Activated T-cell treated with anti-CD3 and anti-CD28 coated beads, Interleukin-2, amount 50 U/mL, for 24 hours (primary cell): ENCODE results near the gene JPH2.
A peak's percentile ranks its signal among the peaks of the same experiment; 100 is the strongest.
"Not testable (repeated sequence)": the region's sequence is repeated elsewhere in the genome, so short reads cannot be mapped to it uniquely, and the experiment has no call there.

Experiments used
- DNase-seq: peaks from one replicate; pipeline ENCODE4 v3.0.0-alpha.2; 2020
- H3K27ac Mint-ChIP-seq: 2 replicates; pipeline ENCODE4 v1.8.0; 2020; ENCODE audit warnings: mild to moderate bottlenecking, mixed read lengths
- H3K27me3 Mint-ChIP-seq: 2 replicates; pipeline ENCODE4 v1.8.0; 2020; ENCODE audit warnings: mixed read lengths
- H3K36me3 Mint-ChIP-seq: 2 replicates; pipeline ENCODE4 v1.8.0; 2020; ENCODE audit warnings: low read depth, mixed read lengths
- H3K4me1 Mint-ChIP-seq: 2 replicates; pipeline ENCODE4 v1.8.0; 2020; ENCODE audit warnings: low read depth, mixed read lengths
- H3K4me3 Mint-ChIP-seq: 2 replicates; pipeline ENCODE4 v1.8.0; 2020; ENCODE audit warnings: mild to moderate bottlenecking, moderate library complexity, mixed read lengths
- H3K9me3 Mint-ChIP-seq: 2 replicates; pipeline ENCODE4 v1.8.0; 2020; ENCODE audit warnings: mixed read lengths

JPH2 gene

DNA sequence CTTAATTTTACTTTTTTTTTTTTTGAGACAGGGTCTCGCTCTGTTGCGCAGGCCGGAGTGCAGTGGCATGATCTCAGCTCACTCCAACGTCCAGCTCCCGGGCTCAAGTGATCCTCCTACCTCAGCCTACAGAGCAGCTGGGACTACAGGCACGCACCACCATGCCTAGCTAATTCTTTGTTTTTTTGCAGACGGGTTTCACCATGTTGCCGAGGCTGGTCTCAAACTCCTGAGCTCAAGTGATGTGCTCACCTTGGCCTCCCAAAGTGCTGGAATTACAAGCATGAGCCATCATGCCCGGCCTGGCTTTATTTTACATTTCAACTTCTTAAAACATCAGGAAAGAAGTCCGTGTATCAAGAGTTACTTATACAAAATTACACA lies 17.8 kb upstream of the JPH2 start:
- H3K9me3 Mint-ChIP-seq = no peaks in the 10 kb centered on the region
- peak overlapping the region; percentile 18 for H3K27ac Mint-ChIP-seq
- H3K4me3 Mint-ChIP-seq = no peak overlapping the region
- no peaks in the 10 kb centered on the region for H3K27me3 Mint-ChIP-seq
- H3K36me3 Mint-ChIP-seq = peaks cover 74% of the 10 kb centered on the region
- no peak for DNase-seq
- H3K4me1 Mint-ChIP-seq = peaks cover 66% of the 10 kb centered on the region

DNA sequence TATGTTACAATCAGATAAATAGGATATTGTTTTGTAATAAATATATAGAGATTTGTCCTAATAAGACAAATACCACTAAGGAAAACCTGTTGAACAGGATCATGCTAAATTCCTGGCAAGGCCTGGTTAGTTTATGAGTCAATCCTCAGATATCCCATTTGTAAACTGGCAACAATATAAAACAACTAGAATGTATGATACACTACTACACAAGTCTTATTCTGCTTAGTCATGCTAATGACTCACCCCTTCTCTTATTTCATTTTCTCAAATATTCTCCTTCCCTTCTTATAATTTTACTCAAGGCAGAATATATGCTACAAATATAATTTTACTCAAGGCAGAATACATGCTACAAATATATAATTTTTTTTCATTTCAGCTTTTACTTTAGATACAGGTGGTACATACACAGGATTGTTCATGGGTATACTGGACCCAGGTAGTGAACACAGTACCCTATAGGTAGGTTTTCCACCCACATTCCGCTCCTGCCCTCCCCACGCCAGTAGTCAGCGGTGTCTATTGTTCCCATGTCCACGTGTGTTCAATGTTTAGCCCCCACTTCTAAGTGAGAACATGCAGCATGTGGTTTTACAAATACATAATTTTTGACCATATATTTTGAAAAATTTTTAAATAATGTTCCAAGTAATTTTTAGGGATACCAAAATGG lies 17.3 kb upstream of the JPH2 start:
- Mint-ChIP-seq H3K4me3 (no peak overlapping the region), H3K27ac (peak overlapping the region; percentile 73), H3K4me1 (peaks cover 66% of the 10 kb centered on the region), H3K36me3 (peaks cover 76% of the 10 kb centered on the region), H3K27me3 (no peaks in the 10 kb centered on the region), H3K9me3 (no peaks in the 10 kb centered on the region)
- no peak for DNase-seq

DNA sequence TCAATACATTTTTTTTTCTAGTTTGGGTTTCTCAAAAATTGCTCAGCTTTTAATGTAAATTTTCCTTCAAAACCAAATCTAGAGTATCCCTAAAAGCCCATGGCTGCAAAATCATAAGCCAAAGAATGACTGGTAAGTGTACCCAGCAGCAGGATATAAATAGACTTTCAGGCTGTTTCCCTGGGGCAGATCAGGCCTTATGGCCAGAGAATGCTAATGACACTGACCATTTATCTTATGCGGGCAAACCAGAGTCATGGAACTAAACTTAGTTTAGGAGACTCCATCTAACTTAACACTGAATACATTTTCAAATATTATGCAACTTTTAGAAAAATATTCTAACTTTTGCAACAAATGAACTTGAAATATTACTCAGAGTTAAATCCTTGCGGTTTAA lies 16.2 kb upstream of the JPH2 start:
- Mint-ChIP-seq H3K27me3 (no peaks in the 10 kb centered on the region), H3K4me1 (peaks cover 61% of the 10 kb centered on the region), H3K9me3 (no peaks in the 10 kb centered on the region), H3K4me3 (no peak overlapping the region), H3K27ac (no peak overlapping the region), H3K36me3 (peaks cover 84% of the 10 kb centered on the region)
- DNase-seq = no peak

DNA sequence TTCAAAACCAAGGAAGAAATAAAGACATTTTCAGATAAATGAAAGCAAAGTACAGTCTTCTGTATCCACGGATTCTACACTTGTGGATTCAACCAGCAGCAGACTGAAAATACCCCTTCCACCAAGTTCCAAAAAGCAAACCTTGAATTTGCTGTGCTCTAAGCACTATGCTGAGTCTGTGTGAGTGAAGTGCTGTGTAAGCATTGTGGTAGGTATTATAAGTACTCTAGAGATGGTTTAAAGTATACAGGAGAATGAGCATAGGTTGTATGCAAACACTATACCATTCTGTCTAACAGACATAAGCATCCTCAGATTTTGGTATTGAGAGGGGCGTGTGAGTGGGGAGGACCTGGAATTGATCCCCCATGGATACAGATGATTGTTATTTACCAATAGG lies 14.0 kb upstream of the JPH2 start:
- no peak overlapping the region for H3K4me3 Mint-ChIP-seq
- H3K27ac Mint-ChIP-seq = no peak overlapping the region
- peaks cover 90% of the 10 kb centered on the region for H3K36me3 Mint-ChIP-seq
- no peaks in the 10 kb centered on the region for H3K27me3 Mint-ChIP-seq
- H3K4me1 Mint-ChIP-seq = peaks cover 42% of the 10 kb centered on the region
- no peaks in the 10 kb centered on the region for H3K9me3 Mint-ChIP-seq
- DNase-seq = no peak

DNA sequence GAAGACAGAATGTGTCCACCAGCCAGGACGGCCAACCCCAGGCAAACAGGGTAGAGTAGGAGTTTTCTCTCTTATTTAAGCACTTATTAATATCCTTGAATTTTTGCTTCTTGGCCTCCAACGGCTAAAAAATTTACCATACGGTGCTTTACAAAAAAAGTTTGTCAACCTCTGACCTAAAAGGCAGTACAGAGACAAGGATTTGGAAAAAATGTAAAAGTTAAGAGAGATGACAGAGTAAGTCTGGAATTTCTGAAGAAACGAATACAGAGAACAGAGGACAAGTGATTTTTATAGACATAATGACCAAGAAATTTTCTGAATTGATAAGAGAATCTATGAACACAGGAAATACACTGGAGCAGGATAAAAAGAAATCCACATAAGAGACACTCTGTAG lies 13.4 kb upstream of the JPH2 start:
- H3K4me3 Mint-ChIP-seq = no peak overlapping the region
- H3K4me1 Mint-ChIP-seq = peaks cover 42% of the 10 kb centered on the region
- no peak for DNase-seq
- H3K9me3 Mint-ChIP-seq = no peaks in the 10 kb centered on the region
- no peaks in the 10 kb centered on the region for H3K27me3 Mint-ChIP-seq
- H3K36me3 Mint-ChIP-seq = peaks cover 92% of the 10 kb centered on the region
- no peak overlapping the region for H3K27ac Mint-ChIP-seq

DNA sequence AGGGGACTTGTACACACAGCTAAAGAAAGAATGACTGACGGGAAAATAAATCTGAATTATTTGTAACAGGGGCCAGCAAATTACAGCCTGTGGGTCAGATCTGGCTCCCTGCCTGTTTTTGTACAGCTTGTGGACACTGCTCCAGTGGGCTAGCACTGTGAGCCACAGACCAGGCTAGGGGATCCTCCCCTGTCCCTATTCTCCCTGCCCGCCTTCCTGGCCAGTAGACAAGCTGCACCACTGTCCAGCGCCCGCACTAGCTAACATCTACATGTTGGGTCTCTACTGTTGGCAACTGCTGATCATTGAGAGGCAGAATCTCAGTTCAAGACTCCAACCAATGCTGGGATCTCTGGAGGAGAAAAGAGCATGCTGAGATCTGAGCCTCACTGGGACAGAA lies 12.9 kb upstream of the JPH2 start:
- Mint-ChIP-seq H3K4me1 (peaks cover 40% of the 10 kb centered on the region), H3K27me3 (no peaks in the 10 kb centered on the region), H3K27ac (peak overlapping the region; percentile 58), H3K9me3 (no peaks in the 10 kb centered on the region), H3K36me3 (peaks cover 87% of the 10 kb centered on the region), H3K4me3 (no peak overlapping the region)
- DNase-seq = no peak

DNA sequence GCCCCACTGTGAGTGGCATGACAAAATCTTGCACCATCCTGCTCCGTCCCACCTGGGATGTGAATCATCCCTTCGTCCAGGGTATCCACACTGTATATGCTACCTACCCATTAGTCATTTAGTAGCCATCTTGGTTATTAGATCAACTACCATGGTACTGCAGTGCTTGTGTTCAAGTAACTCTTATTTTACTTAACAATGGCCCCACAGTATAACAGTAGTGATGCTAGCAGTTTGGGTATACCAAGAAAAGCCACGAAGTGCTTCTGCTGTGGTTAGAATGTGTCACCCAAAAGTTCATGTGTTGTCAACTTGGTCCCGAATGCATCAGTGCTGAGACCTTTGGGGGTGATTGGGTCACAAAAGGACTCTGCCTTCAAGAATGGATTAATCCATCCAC lies 11.9 kb upstream of the JPH2 start:
- Mint-ChIP-seq H3K27ac (peak overlapping the region; percentile 88), H3K9me3 (no peaks in the 10 kb centered on the region), H3K4me3 (no peak overlapping the region), H3K36me3 (peaks cover 78% of the 10 kb centered on the region), H3K27me3 (no peaks in the 10 kb centered on the region), H3K4me1 (peaks cover 32% of the 10 kb centered on the region)
- no peak for DNase-seq

DNA sequence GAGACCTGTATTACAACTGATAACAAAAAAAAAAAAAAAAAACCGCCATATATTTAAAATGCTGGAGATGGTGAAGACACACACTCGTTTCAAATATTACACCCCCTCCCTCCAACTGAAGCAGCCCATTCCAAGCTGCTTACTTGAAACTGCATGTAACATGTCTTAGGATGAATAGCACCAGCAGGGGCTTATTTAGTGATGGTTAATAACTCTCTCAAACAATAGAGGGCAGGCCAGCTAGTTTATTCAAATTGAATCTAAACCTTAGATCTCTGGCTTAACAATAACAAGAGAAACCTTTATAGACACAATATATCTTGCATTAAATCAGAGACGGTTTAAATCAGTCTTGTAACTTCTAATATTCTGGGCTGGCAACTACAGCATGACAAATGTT lies 9.3 kb upstream of the JPH2 start:
- Mint-ChIP-seq H3K4me1 (peaks cover 19% of the 10 kb centered on the region), H3K27me3 (no peaks in the 10 kb centered on the region), H3K9me3 (no peaks in the 10 kb centered on the region), H3K27ac (no peak overlapping the region), H3K4me3 (no peak overlapping the region), H3K36me3 (peaks cover 54% of the 10 kb centered on the region)
- no peak for DNase-seq

DNA sequence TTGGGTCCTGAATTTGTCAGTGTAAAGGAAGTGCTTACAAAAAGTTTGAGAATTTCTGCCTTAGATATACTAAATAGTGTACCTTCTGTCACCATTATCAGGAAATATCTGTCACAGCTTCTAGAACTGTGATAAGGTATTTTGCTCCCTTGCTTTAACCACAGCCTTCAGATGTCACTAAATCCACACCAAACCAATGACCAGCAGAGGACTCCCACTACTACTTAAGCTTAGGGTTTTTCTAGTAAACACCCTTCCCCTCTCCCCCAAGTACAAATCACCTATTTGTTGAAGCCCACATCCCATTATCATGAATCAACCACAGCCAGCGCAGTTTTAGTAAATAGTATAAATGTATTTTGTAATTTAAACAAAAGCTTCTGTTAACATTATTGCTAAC lies 8.6 kb upstream of the JPH2 start:
- peaks cover 18% of the 10 kb centered on the region for H3K4me1 Mint-ChIP-seq
- DNase-seq = no peak
- no peaks in the 10 kb centered on the region for H3K9me3 Mint-ChIP-seq
- peaks cover 2% of the 10 kb centered on the region for H3K27me3 Mint-ChIP-seq
- H3K27ac Mint-ChIP-seq = peak overlapping the region; percentile 8
- peaks cover 47% of the 10 kb centered on the region for H3K36me3 Mint-ChIP-seq
- H3K4me3 Mint-ChIP-seq = no peak overlapping the region

DNA sequence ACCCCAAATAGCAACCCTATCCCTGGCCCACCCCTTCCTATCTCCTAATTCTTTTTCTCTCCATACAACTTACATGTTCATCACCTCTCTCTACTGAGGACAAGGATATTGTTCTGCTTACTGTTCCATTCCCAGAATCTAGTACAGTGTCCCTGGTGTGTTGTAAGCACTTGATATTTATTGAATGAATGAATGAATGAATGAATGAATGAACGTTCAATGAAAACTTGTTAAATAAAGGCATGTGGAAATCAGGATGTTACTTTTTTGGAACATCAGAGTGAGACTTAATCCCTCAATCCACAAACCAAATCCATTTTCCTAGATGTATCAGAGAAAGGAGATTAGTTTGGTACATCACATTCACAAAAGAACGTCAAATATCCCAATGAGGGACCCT lies 6.8 kb upstream of the JPH2 start:
- H3K4me1 Mint-ChIP-seq = peaks cover 1% of the 10 kb centered on the region
- H3K9me3 Mint-ChIP-seq = no peaks in the 10 kb centered on the region
- H3K27me3 Mint-ChIP-seq = peaks cover 10% of the 10 kb centered on the region
- no peak for DNase-seq
- no peak overlapping the region for H3K27ac Mint-ChIP-seq
- H3K4me3 Mint-ChIP-seq = no peak overlapping the region
- H3K36me3 Mint-ChIP-seq = peaks cover 29% of the 10 kb centered on the region

DNA sequence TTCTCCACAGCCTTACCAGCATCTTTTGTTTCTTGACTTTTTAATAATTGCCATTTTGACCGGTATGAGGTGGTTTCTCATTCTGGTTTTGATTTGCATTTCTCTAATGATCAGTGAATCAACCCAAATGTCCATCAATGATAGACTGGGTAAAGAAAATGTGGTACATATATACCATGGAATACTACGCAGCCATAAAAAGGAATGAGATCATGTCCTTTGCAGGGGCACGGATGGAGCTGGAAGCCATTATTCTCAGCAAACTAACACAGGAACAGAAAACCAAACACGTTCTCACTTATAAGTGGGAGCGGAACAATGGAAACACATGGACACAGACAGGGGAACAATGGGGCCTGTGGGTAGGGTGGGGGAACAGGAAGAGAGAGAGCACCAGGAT lies 4.7 kb upstream of the JPH2 start:
- H3K27ac Mint-ChIP-seq, H3K4me1 Mint-ChIP-seq, DNase-seq, H3K9me3 Mint-ChIP-seq, H3K4me3 Mint-ChIP-seq: not testable (repeated sequence)
- H3K36me3 Mint-ChIP-seq = peaks cover 12% of the 10 kb centered on the region
- peaks cover 29% of the 10 kb centered on the region for H3K27me3 Mint-ChIP-seq

DNA sequence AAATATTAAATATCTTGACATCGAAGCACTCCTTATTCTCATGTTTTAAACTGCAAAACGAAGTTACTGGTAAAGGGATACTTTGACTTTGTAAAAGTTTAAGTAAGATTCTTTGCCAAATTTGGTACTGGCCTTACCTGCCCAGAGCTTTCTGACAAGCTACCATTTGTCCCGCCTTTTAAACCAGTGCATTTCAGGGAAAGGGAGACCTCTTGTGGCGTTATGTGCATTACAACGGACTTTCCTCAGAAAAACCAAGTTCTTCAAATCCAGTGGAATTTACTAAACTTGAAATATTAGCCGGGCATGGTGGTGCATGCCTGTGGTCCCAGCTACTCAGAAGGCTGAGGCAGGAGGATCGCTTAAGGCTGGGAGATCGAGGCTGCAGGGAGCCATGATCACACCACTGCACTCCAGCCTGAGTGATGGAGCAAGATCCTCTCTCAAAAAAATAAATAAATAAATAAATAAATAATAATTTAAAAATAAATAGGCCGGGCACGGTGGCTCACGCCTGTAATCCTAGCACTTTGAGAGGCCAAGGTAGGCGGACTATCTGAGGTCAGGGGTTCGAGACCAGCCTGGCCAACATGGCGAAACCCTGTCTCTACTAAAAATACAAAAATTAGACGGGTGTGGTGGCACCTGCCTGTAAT lies 3.3 kb upstream of the JPH2 start:
- peaks cover 42% of the 10 kb centered on the region for H3K27me3 Mint-ChIP-seq
- not testable (repeated sequence) for H3K27ac Mint-ChIP-seq, H3K4me3 Mint-ChIP-seq, H3K9me3 Mint-ChIP-seq, H3K36me3 Mint-ChIP-seq, H3K4me1 Mint-ChIP-seq
- peak; percentile 38 for DNase-seq

DNA sequence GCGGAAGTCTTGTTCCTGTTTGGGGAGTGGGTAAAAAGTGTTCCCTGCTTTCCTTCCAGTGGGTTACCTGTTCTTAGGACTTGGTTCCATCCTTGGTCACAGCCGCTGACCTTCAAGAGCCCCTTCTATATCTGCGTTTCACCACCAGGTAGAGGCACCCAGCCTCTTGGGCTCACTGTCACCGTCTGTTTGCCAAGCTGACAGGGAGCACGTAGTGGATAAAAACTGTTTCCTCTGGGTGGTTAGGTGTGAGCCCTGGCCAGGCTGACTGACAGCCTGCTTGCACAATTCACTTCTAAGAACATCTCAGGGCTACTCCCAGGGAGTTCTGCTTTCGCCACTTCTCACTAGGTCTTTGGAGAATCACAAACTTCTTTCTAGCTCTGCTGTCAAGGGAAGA lies 1.8 kb upstream of the JPH2 start:
- Mint-ChIP-seq H3K9me3 (no peaks in the 10 kb centered on the region), H3K36me3 (no peaks in the 10 kb centered on the region), H3K27ac (no peak overlapping the region), H3K4me1 (peaks cover 8% of the 10 kb centered on the region), H3K27me3 (peaks cover 53% of the 10 kb centered on the region), H3K4me3 (no peak overlapping the region)
- DNase-seq = no peak

DNA sequence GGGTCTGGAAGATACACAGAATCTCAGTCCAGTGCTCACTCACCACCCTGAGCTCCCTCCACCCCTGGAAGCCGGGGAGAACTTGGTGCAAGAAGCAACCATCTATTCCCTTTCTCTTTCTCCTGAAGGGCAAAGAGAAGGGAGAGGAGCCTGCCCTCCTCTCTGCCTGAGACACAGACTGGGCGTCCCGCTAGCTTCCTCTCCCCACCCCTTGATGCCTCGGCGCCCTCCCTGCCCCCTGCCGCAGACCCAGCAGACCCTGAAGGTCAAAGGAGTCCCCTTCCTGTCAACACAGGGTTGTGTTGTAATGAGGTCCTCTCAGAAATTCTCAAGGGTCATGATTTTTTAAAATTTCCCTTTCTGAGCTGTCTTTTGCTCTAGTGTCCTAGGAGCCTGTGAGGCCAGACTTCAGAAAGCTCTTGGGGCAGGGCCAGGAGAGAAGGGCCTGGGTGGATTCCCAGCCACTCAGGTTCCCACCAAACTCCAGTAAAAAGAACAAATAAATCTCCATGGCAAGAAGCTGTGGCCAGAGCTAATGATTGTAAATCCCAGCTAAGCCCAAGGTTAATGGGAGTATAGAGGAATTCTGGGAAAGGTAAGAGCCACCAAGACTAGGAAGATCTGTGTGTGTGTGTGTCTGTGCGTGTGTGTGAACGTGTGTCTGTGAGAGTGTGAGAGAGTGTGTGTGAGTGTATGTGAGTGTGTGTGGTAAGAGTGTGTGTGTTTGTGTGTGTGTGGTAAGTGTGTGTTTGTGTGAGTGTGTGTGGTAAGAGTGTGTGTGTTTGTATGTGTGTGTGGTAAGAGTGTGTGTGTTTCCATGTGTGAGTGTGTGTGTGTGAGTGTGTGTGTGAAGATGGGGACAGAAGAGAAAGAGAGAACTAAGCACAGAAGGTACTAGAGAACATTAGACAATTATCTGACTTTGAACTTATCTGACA lies 1.1 kb upstream of the JPH2 start:
- H3K27me3 Mint-ChIP-seq = peaks cover 53% of the 10 kb centered on the region
- DNase-seq = no peak
- H3K4me1 Mint-ChIP-seq = peaks cover 8% of the 10 kb centered on the region
- H3K4me3 Mint-ChIP-seq = no peak overlapping the region
- no peak overlapping the region for H3K27ac Mint-ChIP-seq
- no peaks in the 10 kb centered on the region for H3K9me3 Mint-ChIP-seq
- no peaks in the 10 kb centered on the region for H3K36me3 Mint-ChIP-seq

DNA sequence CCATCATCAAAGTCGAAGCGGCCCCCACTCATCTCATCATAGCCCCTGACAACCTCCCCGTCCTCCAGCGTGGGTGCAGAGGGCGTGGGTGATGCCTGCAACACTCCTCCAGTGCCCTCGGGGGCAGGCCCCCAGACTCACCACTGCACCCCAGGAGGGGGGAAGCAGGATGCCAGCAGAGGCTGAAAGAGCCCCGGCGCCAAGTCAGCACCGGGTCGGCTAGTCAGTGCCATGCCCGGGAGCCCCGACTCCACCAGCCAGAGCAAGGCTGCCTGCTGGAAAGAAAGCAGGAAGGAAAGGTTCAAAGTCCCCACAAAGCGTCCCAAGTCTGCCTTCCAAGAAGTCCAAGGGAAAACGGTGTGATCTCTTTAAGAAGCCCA lies 324 bp downstream of the JPH2 start:
- H3K4me1 Mint-ChIP-seq = peaks cover 8% of the 10 kb centered on the region
- no peak overlapping the region for H3K4me3 Mint-ChIP-seq
- H3K27ac Mint-ChIP-seq = no peak overlapping the region
- no peak for DNase-seq
- H3K36me3 Mint-ChIP-seq = no peaks in the 10 kb centered on the region
- H3K9me3 Mint-ChIP-seq = no peaks in the 10 kb centered on the region
- H3K27me3 Mint-ChIP-seq = peaks cover 64% of the 10 kb centered on the region
